Esophagus (tissue), 2 donors: ENCODE measurements around the gene PFAS. TPM values are rescaled to one million over a fixed set of nuclear protein-coding genes. Genes with fewer than 3 reads are reported as not detected.

Experiments used
- H3K27ac ChIP-seq, 2 donors: one replicate each; pipeline ENCODE4 v1.5.1; 2013; ENCODE audit warnings: low read depth in 2 of 2, mild to moderate bottlenecking in 2 of 2, inconsistent platforms in 1 of 2, low read length in 1 of 2, moderate library complexity in 1 of 2
- H3K27me3 ChIP-seq, 2 donors: one replicate each; pipeline ENCODE4 v1.6.1; 2013; ENCODE audit warnings: low read length in 2 of 2, control low read depth in 1 of 2, mild to moderate bottlenecking in 1 of 2; ENCODE audit not compliant: insufficient read depth in 2 of 2, control insufficient read depth in 1 of 2
- H3K36me3 ChIP-seq, 2 donors: one replicate each; pipeline ENCODE4 v1.6.1; 2013; ENCODE audit warnings: low read length in 1 of 2; ENCODE audit not compliant: control insufficient read depth in 2 of 2, insufficient read depth in 2 of 2
- H3K4me1 ChIP-seq, 2 donors: one replicate each; pipeline ENCODE4 v1.6.1; 2013; ENCODE audit warnings: low read length in 1 of 2; ENCODE audit not compliant: control insufficient read depth in 2 of 2, insufficient read depth in 2 of 2
- H3K4me3 ChIP-seq, 2 donors: one replicate each; pipeline ENCODE4 v1.5.1; 2013; ENCODE audit warnings: low read length in 2 of 2, mild to moderate bottlenecking in 2 of 2, low read depth in 1 of 2, moderate library complexity in 1 of 2
- H3K9me3 ChIP-seq, 2 donors: one replicate each; pipeline ENCODE4 v1.6.1; 2013; ENCODE audit warnings: mild to moderate bottlenecking in 2 of 2, low read depth in 1 of 2, low read length in 1 of 2, moderate library complexity in 1 of 2; ENCODE audit not compliant: control insufficient read depth in 2 of 2, insufficient read depth in 1 of 2
- WGBS, 2 donors: extraction: QIAGEN DNeasy Blood & Tissue Kit; methylation state at CpG; one replicate each; pipeline ENCODE4 v1.1.7; 2013; 5-methylcytosine and 5-hydroxymethylcytosine counted together
- polyA plus RNA-seq, 2 donors: library from polyadenylated mRNA; stranded (reverse); fragments of 200-250 nt; gene quantifications; one replicate each; pipeline ENCODE4 v1.2.3, GENCODE V29; 2013
- donor health status: healthy with polysubstance abuse.
- donor health status: Bipolar disorder and iron deficiency.

The PFAS gene
- polyA plus RNA-seq, 2 donors, result 8.1 to 16.2 TPM

- Histone ChIP-seq H3K9me3 (no peaks in the 10 kb centered on the region), H3K27me3 (no peaks in the 10 kb centered on the region), H3K36me3 (peaks cover 6 to 51% of the 10 kb centered on the region in 2 donors), H3K4me3 (no peak overlapping the region), H3K27ac (no peak overlapping the region), H3K4me1 (no peaks in the 10 kb centered on the region)
- 95 to 96% methylated on average over 18 of the region's 18 CpGs for WGBS, 2 donors
Observed at GRCh38 chr17:8264836-8265542, 15.9 kb downstream of the PFAS start.

- Histone ChIP-seq H3K4me3 (no peak overlapping the region), H3K27me3 (no peaks in the 10 kb centered on the region), H3K36me3 (peaks cover 6 to 51% of the 10 kb centered on the region in 2 donors), H3K27ac (no peak overlapping the region), H3K9me3 (no peaks in the 10 kb centered on the region), H3K4me1 (no peaks in the 10 kb centered on the region)
- WGBS, 2 donors, result 92 to 94% methylated on average over 29 of the region's 29 CpGs
Observed at GRCh38 chr17:8266648-8267479, 17.8 kb downstream of the PFAS start.

- no peaks in the 10 kb centered on the region for H3K27me3 ChIP-seq
- H3K4me3 ChIP-seq, result no peak overlapping the region
- no peak overlapping the region for H3K27ac ChIP-seq
- WGBS, 2 donors, result 89 to 90% methylated on average over 13 of the region's 13 CpGs
- no peaks in the 10 kb centered on the region for H3K4me1 ChIP-seq
- no peaks in the 10 kb centered on the region for H3K9me3 ChIP-seq
- peaks cover 6 to 51% of the 10 kb centered on the region in 2 donors for H3K36me3 ChIP-seq
Observed at GRCh38 chr17:8267480-8268147, 18.5 kb downstream of the PFAS start.

- Histone ChIP-seq H3K9me3 (no peaks in the 10 kb centered on the region), H3K27ac (no peak overlapping the region), H3K36me3 (peaks cover 3 to 40% of the 10 kb centered on the region in 2 donors), H3K27me3 (no peaks in the 10 kb centered on the region), H3K4me1 (no peaks in the 10 kb centered on the region), H3K4me3 (no peak overlapping the region)
- 91 to 95% methylated on average over 28 to 29 of the region's 29 CpGs for WGBS, 2 donors
Observed at GRCh38 chr17:8268550-8269298, 19.6 kb downstream of the PFAS start.

GRCh38 chr17:8272421-8272820 is 23.3 kb downstream of the PFAS start:
- 82 to 91% methylated on average over 1 of the region's 1 CpG for WGBS, 2 donors
- Histone ChIP-seq H3K9me3 (no peaks in the 10 kb centered on the region), H3K27me3 (no peaks in the 10 kb centered on the region), H3K36me3 (peaks cover 0 to 12% of the 10 kb centered on the region in 2 donors), H3K4me1 (no peaks in the 10 kb centered on the region), H3K4me3 (no peak overlapping the region), H3K27ac (no peak overlapping the region)

- Histone ChIP-seq H3K9me3 (no peaks in the 10 kb centered on the region), H3K4me3 (no peak overlapping the region), H3K27me3 (no peaks in the 10 kb centered on the region), H3K27ac (no peak overlapping the region), H3K4me1 (no peaks in the 10 kb centered on the region), H3K36me3 (peaks cover 0 to 6% of the 10 kb centered on the region in 2 donors)
- 79 to 80% methylated on average over 4 of the region's 4 CpGs for WGBS, 2 donors
Observed at GRCh38 chr17:8273884-8274444, 24.9 kb downstream of the PFAS start.

GRCh38 chr17:8274816-8275215 is 25.7 kb downstream of the PFAS start:
- no peaks in the 10 kb centered on the region for H3K4me1 ChIP-seq
- no peak overlapping the region for H3K4me3 ChIP-seq
- 77 to 90% methylated on average over 5 of the region's 5 CpGs for WGBS, 2 donors
- H3K36me3 ChIP-seq, result no peaks in the 10 kb centered on the region
- H3K27me3 ChIP-seq, result no peaks in the 10 kb centered on the region
- H3K27ac ChIP-seq, result no peak overlapping the region
- no peaks in the 10 kb centered on the region for H3K9me3 ChIP-seq

GRCh38 chr17:8275421-8276290 is 26.6 kb downstream of the PFAS start:
- WGBS, 2 donors, result 78 to 82% methylated on average over 9 of the region's 9 CpGs
- Histone ChIP-seq H3K36me3 (no peaks in the 10 kb centered on the region), H3K27me3 (no peaks in the 10 kb centered on the region), H3K4me1 (no peaks in the 10 kb centered on the region), H3K27ac (no peak overlapping the region), H3K9me3 (no peaks in the 10 kb centered on the region), H3K4me3 (no peak overlapping the region)
